ENCODE results near the gene PI4K2A.
"Not testable (repeated sequence)": the region's sequence is repeated elsewhere in the genome, so short reads cannot be mapped to it uniquely, and the experiment has no call there.

PI4K2A gene

DNA sequence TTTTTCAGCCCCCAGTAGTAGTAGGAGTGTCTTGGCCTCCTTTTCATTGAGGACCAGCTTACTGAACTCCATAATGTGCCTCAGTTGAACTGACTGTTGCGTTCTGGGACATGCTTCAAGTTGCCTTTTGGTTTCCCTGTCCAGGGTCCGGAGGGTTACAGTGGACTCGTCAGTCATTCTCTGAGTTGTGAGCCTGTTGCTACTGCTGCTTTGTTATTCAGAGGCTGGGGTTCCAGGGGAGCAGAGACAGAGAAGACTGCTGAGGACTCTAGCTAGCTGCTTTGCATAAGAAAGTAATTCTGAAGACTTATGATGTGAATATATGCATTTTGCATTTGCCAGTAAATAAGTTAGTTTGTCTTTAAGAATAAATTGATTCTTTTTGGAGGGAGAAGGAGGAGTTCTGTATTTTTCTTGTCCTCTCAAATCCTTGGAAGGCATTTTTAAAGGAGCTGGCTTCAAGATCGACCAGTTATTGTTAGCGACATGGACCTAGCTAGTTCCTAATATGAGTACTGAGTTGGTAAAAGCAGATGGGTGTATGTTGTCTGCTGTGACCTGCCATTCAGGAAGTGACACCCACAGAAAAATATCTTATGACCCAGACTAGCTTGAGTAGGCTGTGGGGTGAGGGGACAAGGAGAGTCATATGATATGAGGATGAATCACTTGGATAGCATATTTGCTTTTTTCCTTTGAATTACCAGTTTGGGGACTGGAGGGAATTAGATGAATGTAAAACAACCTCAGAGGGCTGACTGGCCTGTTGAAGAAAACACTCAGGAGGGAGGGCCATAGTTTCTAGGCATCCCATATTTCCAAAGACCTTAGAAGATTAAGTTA, 8.3 kb downstream of the PI4K2A start:
- Histone ChIP-seq H3K9ac (ENCODE audit: low read length) (no peak overlapping the region), H3K27ac (ENCODE audit: low read depth, low read length) (peak overlapping the region; percentile 34), H3K36me3 (ENCODE audit: control insufficient read depth, insufficient read depth, low read length) (peaks cover 41% of the 10 kb centered on the region), H3K4me3 (ENCODE audit: low read depth, low read length) (peak overlapping the region; percentile 20), H3K27me3 (ENCODE audit: control insufficient read depth, insufficient read depth, low read length) (no peaks in the 10 kb centered on the region), H3K4me1 (ENCODE audit: control insufficient read depth, insufficient read depth, low read length) (peaks cover 26% of the 10 kb centered on the region), H3K9me3 (ENCODE audit: control insufficient read depth, insufficient read depth, low read depth, low read length) (no peaks in the 10 kb centered on the region)

- H3K27ac ChIP-seq (ENCODE audit: low read depth, low read length) = peak overlapping the region; percentile 34; the same call in 1 of the 2 replicates
- peaks cover 45% of the 10 kb centered on the region for H3K36me3 ChIP-seq (ENCODE audit: control insufficient read depth, insufficient read depth, low read length)
- H3K4me1 ChIP-seq (ENCODE audit: control insufficient read depth, insufficient read depth, low read length) = peaks cover 26% of the 10 kb centered on the region
- not testable (repeated sequence) for H3K27me3 ChIP-seq (ENCODE audit: control insufficient read depth, insufficient read depth, low read length); H3K4me3 ChIP-seq (ENCODE audit: low read depth, low read length); H3K9me3 ChIP-seq (ENCODE audit: control insufficient read depth, insufficient read depth, low read depth, low read length); H3K9ac ChIP-seq (ENCODE audit: low read length)
Observed at GRCh38 chr10:97649405-97649750, 8.9 kb downstream of the PI4K2A start.

DNA sequence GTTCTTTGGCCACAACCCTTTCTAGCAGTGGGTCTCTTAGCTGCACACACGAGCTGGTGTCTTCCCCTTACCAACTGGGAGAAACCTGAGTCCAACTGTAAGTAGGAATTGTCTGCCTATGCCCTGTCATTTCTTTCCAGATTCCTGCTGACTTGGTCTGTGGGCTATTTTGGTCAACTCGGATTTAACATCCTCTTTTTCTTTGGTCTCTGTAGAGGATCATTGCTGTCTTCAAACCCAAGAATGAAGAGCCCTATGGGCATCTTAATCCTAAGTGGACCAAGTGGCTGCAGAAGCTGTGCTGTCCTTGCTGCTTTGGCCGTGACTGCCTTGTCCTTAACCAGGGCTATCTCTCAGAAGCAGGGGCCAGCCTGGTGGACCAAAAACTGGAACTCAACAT, 10.3 kb downstream of the PI4K2A start:
- H3K9me3 ChIP-seq (ENCODE audit: control insufficient read depth, insufficient read depth, low read depth, low read length) = no peaks in the 10 kb centered on the region
- no peak overlapping the region for H3K27ac ChIP-seq (ENCODE audit: low read depth, low read length)
- H3K36me3 ChIP-seq (ENCODE audit: control insufficient read depth, insufficient read depth, low read length) = peaks cover 47% of the 10 kb centered on the region
- H3K4me1 ChIP-seq (ENCODE audit: control insufficient read depth, insufficient read depth, low read length) = peaks cover 26% of the 10 kb centered on the region
- H3K9ac ChIP-seq (ENCODE audit: low read length) = no peak overlapping the region
- no peaks in the 10 kb centered on the region for H3K27me3 ChIP-seq (ENCODE audit: control insufficient read depth, insufficient read depth, low read length)
- no peak overlapping the region for H3K4me3 ChIP-seq (ENCODE audit: low read depth, low read length)

DNA sequence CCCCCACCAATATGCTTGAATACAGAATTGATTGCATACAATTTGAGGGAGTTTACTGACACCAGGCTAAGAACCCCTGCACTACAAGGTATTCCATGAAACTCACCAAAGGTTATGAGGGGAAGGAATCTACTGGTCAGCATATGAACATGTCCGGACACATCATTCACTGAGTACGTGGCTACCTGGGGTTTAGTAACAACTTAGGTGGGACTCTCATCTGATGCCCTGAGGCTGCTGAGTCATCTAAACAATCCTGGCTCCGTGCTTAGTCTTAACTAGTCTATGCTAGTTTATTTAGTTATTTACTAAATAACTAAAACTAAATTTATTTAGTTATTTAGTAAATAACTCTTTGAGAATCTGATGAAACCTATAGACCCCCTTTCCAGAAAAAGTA, 11.3 kb downstream of the PI4K2A start:
- Histone ChIP-seq H3K4me1 (ENCODE audit: control insufficient read depth, insufficient read depth, low read length) (peaks cover 26% of the 10 kb centered on the region), H3K36me3 (ENCODE audit: control insufficient read depth, insufficient read depth, low read length) (peaks cover 58% of the 10 kb centered on the region), H3K4me3 (ENCODE audit: low read depth, low read length) (no peak overlapping the region), H3K9ac (ENCODE audit: low read length) (no peak overlapping the region), H3K9me3 (ENCODE audit: control insufficient read depth, insufficient read depth, low read depth, low read length) (no peaks in the 10 kb centered on the region), H3K27me3 (ENCODE audit: control insufficient read depth, insufficient read depth, low read length) (no peaks in the 10 kb centered on the region), H3K27ac (ENCODE audit: low read depth, low read length) (peak overlapping the region; percentile 23; the same call in 1 of the 2 replicates)

DNA sequence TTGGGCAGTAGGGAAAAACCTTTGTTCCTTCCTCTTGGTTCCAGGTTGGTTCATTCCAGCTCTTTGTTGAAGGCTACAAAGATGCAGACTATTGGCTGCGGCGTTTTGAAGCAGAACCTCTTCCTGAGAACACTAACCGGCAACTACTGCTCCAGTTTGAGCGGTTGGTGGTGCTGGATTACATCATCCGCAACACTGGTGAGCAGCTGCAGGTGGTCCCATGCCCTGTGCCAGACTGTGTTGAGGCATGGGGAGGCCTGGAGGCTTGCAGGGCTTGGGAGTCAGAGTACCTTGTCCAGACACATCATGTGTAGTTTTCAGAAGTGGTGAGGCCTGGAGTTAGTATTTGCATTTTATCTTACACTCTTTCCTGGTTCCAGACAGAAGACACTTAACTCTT, 16.3 kb downstream of the PI4K2A start:
- peaks cover under 1% of the 10 kb centered on the region; the same call in 1 of the 2 replicates for H3K4me1 ChIP-seq (ENCODE audit: control insufficient read depth, insufficient read depth, low read length)
- H3K27ac ChIP-seq (ENCODE audit: low read depth, low read length) = no peak overlapping the region
- peaks cover 70% of the 10 kb centered on the region for H3K36me3 ChIP-seq (ENCODE audit: control insufficient read depth, insufficient read depth, low read length)
- H3K9me3 ChIP-seq (ENCODE audit: control insufficient read depth, insufficient read depth, low read depth, low read length) = no peaks in the 10 kb centered on the region
- H3K27me3 ChIP-seq (ENCODE audit: control insufficient read depth, insufficient read depth, low read length) = no peaks in the 10 kb centered on the region
- no peak overlapping the region for H3K9ac ChIP-seq (ENCODE audit: low read length)
- H3K4me3 ChIP-seq (ENCODE audit: low read depth, low read length) = no peak overlapping the region

DNA sequence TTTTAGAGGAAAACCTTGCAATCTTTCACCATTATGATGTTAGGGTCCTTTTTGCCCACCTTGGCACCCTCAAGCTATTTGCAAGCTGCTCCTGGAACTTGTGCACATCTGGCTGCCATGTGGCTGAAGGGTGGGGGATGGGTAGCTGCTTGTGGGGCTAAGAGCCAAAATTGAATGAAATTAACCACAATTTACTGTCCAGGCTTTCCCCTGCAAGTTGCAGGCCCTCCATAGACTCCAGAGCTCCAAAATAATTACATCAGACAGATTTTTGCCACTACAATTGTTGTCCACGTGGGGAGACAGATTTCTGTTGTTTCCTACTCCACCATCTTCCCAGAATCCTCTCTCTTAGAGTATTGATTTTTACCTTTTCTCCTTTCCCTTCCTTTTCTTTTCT, 19.1 kb downstream of the PI4K2A start:
- Histone ChIP-seq H3K36me3 (ENCODE audit: control insufficient read depth, insufficient read depth, low read length) (peaks cover 64% of the 10 kb centered on the region), H3K9me3 (ENCODE audit: control insufficient read depth, insufficient read depth, low read depth, low read length) (no peaks in the 10 kb centered on the region), H3K4me1 (ENCODE audit: control insufficient read depth, insufficient read depth, low read length) (no peaks in the 10 kb centered on the region), H3K9ac (ENCODE audit: low read length) (no peak overlapping the region), H3K27me3 (ENCODE audit: control insufficient read depth, insufficient read depth, low read length) (no peaks in the 10 kb centered on the region), H3K27ac (ENCODE audit: low read depth, low read length) (no peak overlapping the region), H3K4me3 (ENCODE audit: low read depth, low read length) (no peak overlapping the region)

- Histone ChIP-seq H3K36me3 (ENCODE audit: control insufficient read depth, insufficient read depth, low read length) (peaks cover 60% of the 10 kb centered on the region), H3K27ac (ENCODE audit: low read depth, low read length) (no peak overlapping the region), H3K4me3 (ENCODE audit: low read depth, low read length) (no peak overlapping the region), H3K4me1 (ENCODE audit: control insufficient read depth, insufficient read depth, low read length) (no peaks in the 10 kb centered on the region), H3K27me3 (ENCODE audit: control insufficient read depth, insufficient read depth, low read length) (no peaks in the 10 kb centered on the region), H3K9ac (ENCODE audit: low read length) (no peak overlapping the region), H3K9me3 (ENCODE audit: control insufficient read depth, insufficient read depth, low read depth, low read length) (no peaks in the 10 kb centered on the region)
Observed at GRCh38 chr10:97664282-97664850, 23.9 kb downstream of the PI4K2A start.

- no peak overlapping the region for H3K27ac ChIP-seq (ENCODE audit: low read depth, low read length)
- no peaks in the 10 kb centered on the region for H3K27me3 ChIP-seq (ENCODE audit: control insufficient read depth, insufficient read depth, low read length)
- H3K9me3 ChIP-seq (ENCODE audit: control insufficient read depth, insufficient read depth, low read depth, low read length) = no peaks in the 10 kb centered on the region
- peaks cover 76% of the 10 kb centered on the region for H3K36me3 ChIP-seq (ENCODE audit: control insufficient read depth, insufficient read depth, low read length)
- H3K4me3 ChIP-seq (ENCODE audit: low read depth, low read length) = no peak overlapping the region
- no peak overlapping the region for H3K9ac ChIP-seq (ENCODE audit: low read length)
- H3K4me1 ChIP-seq (ENCODE audit: control insufficient read depth, insufficient read depth, low read length) = no peaks in the 10 kb centered on the region
Observed at GRCh38 chr10:97666992-97667391, 26.5 kb downstream of the PI4K2A start.

DNA sequence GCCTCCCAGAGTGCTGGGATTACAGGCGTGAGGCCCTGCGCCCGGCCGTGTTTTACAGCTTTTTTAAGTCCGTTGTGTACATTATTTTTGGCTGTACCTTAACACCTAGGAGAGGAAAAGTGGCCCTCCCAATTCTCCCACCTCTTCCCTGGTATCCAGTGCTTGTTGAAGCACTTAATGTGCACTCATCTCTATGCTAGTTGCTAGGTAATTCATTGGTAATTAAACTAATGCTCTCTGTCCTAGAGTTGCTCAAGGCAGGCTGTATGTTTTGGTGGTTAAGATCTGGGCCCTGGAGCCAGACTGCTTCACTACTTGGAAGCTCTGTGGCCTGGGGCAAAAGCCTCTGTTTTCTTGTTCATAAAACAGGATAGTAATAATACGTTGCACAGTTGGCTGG, 27.0 kb downstream of the PI4K2A start:
- H3K27ac ChIP-seq (ENCODE audit: low read depth, low read length) = no peak overlapping the region

GRCh38 chr10:97669571-97669970, 29.1 kb downstream of the PI4K2A start:
- Histone ChIP-seq H3K36me3 (ENCODE audit: control insufficient read depth, insufficient read depth, low read length) (peaks cover 69% of the 10 kb centered on the region), H3K27ac (ENCODE audit: low read depth, low read length) (no peak overlapping the region), H3K4me3 (ENCODE audit: low read depth, low read length) (no peak overlapping the region), H3K9me3 (ENCODE audit: control insufficient read depth, insufficient read depth, low read depth, low read length) (no peaks in the 10 kb centered on the region), H3K4me1 (ENCODE audit: control insufficient read depth, insufficient read depth, low read length) (no peaks in the 10 kb centered on the region), H3K27me3 (ENCODE audit: control insufficient read depth, insufficient read depth, low read length) (no peaks in the 10 kb centered on the region), H3K9ac (ENCODE audit: low read length) (no peak overlapping the region)

More for the DNA sequence above, 27.0 kb downstream of the PI4K2A start:
- peaks cover 72% of the 10 kb centered on the region for H3K36me3 ChIP-seq (ENCODE audit: control insufficient read depth, insufficient read depth, low read length)
- no peaks in the 10 kb centered on the region for H3K27me3 ChIP-seq (ENCODE audit: control insufficient read depth, insufficient read depth, low read length)
- H3K4me3 ChIP-seq (ENCODE audit: low read depth, low read length) = no peak overlapping the region
- no peaks in the 10 kb centered on the region for H3K4me1 ChIP-seq (ENCODE audit: control insufficient read depth, insufficient read depth, low read length)
- no peaks in the 10 kb centered on the region for H3K9me3 ChIP-seq (ENCODE audit: control insufficient read depth, insufficient read depth, low read depth, low read length)
- H3K9ac ChIP-seq (ENCODE audit: low read length) = no peak overlapping the region

GRCh38 chr10:97673736-97674525, 33.5 kb downstream of the PI4K2A start:
- peaks cover 68% of the 10 kb centered on the region for H3K36me3 ChIP-seq (ENCODE audit: control insufficient read depth, insufficient read depth, low read length)
- no peak overlapping the region for H3K4me3 ChIP-seq (ENCODE audit: low read depth, low read length)
- H3K27me3 ChIP-seq (ENCODE audit: control insufficient read depth, insufficient read depth, low read length) = no peaks in the 10 kb centered on the region
- H3K27ac ChIP-seq (ENCODE audit: low read depth, low read length) = no peak overlapping the region
- no peak overlapping the region for H3K9ac ChIP-seq (ENCODE audit: low read length)
- H3K9me3 ChIP-seq (ENCODE audit: control insufficient read depth, insufficient read depth, low read depth, low read length) = no peaks in the 10 kb centered on the region
- no peaks in the 10 kb centered on the region for H3K4me1 ChIP-seq (ENCODE audit: control insufficient read depth, insufficient read depth, low read length)

All from HUES6 (cell line).